Stimulated activated naive B cell treated with anti-CD40 and anti-IgM and Interleukin-4, amounts not matched to agents 10 μg/mL and 1 μg/mL and 100 μg/mL, for 72 hours (primary cell): ENCODE results near the gene SPATA18.
"Not testable (repeated sequence)": the region's sequence is repeated elsewhere in the genome, so short reads cannot be mapped to it uniquely, and the experiment has no call there.

Source experiments
- ATAC-seq, 2 donors: fragments of 150-1000 bp; cut with Tn5 transposase; replicated peaks; 2 replicates each; pipeline ENCODE4 v1.10.0; 2021; ENCODE audit warnings: moderate library complexity in 1 of 2
- DNase-seq: peaks from one replicate; pipeline ENCODE4 v3.0.0; 2021
- H3K27ac Mint-ChIP-seq: one replicate; pipeline ENCODE4 v1.8.0; 2022; ENCODE audit warnings: mild to moderate bottlenecking, mixed read lengths
- H3K27me3 Mint-ChIP-seq, 2 donors: one replicate each; pipeline ENCODE4 v1.8.0; 2022; ENCODE audit warnings: mixed read lengths in 2 of 2
- H3K36me3 Mint-ChIP-seq, 2 donors: one replicate each; pipeline ENCODE4 v1.8.0; 2022; ENCODE audit warnings: mixed read lengths in 2 of 2, mild to moderate bottlenecking in 1 of 2
- H3K4me1 Mint-ChIP-seq, 2 donors: one replicate each; pipeline ENCODE4 v1.8.0; 2022; ENCODE audit warnings: mixed read lengths in 2 of 2, mild to moderate bottlenecking in 1 of 2
- H3K4me3 Mint-ChIP-seq, 2 donors: one replicate each; pipeline ENCODE4 v1.8.0; 2022; ENCODE audit warnings: mild to moderate bottlenecking in 2 of 2, mixed read lengths in 2 of 2, moderate library complexity in 1 of 2
- H3K9me3 Mint-ChIP-seq, 2 donors: one replicate each; pipeline ENCODE4 v1.8.0; 2022; ENCODE audit warnings: mixed read lengths in 2 of 2, mild to moderate bottlenecking in 1 of 2

Gene SPATA18

DNA sequence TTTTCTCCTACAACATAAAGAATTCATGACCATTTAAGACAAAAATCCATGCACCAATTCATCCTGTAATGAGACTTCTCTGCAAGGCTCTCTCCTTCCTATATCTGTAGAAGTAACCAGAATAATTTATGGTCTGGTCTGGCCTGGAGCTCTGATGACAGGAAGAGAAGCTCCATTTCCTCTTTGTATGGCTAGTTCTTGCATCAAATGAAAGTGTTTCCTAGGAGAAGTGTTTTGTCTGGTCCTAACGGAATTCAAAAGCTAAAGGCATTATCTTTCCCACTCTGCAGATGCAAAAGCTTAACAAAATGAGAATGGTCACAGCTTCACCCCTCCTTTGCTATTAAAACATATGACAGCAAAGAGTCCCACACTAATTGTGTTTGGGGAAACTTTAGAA lies 55.1 kb downstream of the SPATA18 start:
- no peak for DNase-seq
- no peak overlapping the region for H3K27ac Mint-ChIP-seq
- no peaks in the 10 kb centered on the region for H3K27me3 Mint-ChIP-seq
- no peak overlapping the region for H3K4me3 Mint-ChIP-seq
- ATAC-seq, result no peak
- no peaks in the 10 kb centered on the region for H3K36me3 Mint-ChIP-seq
- H3K9me3 Mint-ChIP-seq, result no peaks in the 10 kb centered on the region
- H3K4me1 Mint-ChIP-seq, result no peaks in the 10 kb centered on the region

DNA sequence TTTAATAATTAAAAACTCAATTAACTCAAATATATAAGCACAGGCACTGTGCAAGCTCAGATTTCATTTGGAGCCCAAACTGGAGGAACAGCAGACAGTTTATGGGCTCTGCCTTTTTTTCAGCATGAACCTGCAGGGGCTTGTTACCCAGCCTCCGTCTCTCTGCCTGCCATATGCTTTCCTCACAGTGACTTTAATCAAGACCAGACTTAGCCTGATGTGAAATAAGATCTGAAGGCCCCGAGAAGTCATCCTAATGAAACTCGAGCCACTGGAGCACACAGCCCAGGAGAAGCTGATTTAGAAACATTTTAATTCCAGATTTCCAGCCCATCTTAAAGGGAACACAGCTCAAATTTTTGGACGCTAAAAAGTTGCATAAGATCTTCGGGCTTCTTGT lies 55.6 kb downstream of the SPATA18 start:
- H3K9me3 Mint-ChIP-seq, result no peaks in the 10 kb centered on the region
- ATAC-seq, result no peak
- DNase-seq, result no peak
- H3K27me3 Mint-ChIP-seq, result no peaks in the 10 kb centered on the region
- no peaks in the 10 kb centered on the region for H3K4me1 Mint-ChIP-seq
- no peaks in the 10 kb centered on the region for H3K36me3 Mint-ChIP-seq
- no peak overlapping the region for H3K27ac Mint-ChIP-seq
- no peak overlapping the region for H3K4me3 Mint-ChIP-seq

DNA sequence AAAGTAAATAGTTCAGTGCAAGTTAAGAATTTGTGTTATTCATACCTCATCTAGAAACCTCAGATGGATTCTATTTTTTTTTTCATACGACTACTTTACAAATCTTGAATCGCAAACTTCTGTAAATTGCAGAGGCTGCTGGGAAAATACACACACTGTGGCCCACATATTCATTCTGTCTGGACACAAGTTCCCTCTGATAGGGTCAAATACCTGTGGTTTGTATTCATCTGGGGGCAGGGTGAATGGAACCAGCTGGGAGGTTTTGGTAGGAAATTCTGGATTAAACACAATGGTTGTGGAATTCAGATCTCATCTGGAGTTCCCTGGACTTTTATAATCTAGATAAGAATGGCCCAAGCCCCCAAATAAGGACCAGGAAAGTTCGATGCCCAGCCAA lies 56.2 kb downstream of the SPATA18 start:
- no peak overlapping the region for H3K4me3 Mint-ChIP-seq
- H3K4me1 Mint-ChIP-seq, result no peaks in the 10 kb centered on the region
- no peaks in the 10 kb centered on the region for H3K9me3 Mint-ChIP-seq
- H3K36me3 Mint-ChIP-seq, result no peaks in the 10 kb centered on the region
- ATAC-seq, result no peak
- no peak for DNase-seq
- no peak overlapping the region for H3K27ac Mint-ChIP-seq
- no peaks in the 10 kb centered on the region for H3K27me3 Mint-ChIP-seq

DNA sequence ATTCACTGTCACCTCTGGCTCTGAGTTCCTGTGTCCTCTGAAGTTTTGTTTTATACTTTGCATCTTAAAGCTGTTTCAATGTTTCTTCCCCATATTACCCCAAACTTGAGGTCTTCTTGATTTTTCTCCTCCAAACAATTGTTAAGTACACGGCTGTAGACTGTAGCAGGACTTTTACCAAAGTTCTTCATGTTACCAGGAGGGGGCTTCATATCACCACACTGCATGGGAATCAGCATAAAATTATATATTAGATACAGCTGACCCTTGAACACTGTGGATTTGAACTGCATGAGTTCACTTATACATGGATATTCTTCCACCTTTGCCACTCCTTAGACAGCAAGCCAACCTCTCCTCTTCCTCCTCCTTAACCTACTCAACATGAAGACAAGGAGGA lies 56.6 kb downstream of the SPATA18 start:
- Mint-ChIP-seq H3K9me3 (no peaks in the 10 kb centered on the region), H3K4me3 (no peak overlapping the region), H3K27ac (no peak overlapping the region), H3K27me3 (no peaks in the 10 kb centered on the region), H3K4me1 (no peaks in the 10 kb centered on the region), H3K36me3 (no peaks in the 10 kb centered on the region)
- DNase-seq, result no peak
- no peak for ATAC-seq

DNA sequence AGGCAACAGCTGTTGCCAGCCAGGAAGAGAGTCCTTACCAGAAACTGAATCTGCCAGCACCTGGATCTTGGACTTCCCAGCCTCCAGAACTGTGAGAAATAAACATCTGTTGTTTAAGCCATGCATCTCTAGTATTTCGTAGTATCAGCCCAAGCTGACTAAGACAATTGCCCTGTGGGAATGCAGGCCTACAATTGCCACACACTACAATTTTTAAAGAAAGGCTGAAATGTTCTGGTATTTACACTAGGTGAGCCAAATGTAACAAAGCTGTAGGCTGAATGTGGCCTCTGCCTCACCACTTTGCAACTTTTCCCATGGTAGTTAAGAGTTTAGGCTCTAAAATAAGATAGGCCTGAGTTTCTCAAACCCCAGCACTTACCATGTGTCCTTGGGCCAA lies 59.1 kb downstream of the SPATA18 start:
- DNase-seq (no peak), ATAC-seq (no peak)
- peaks cover 0 to 4% of the 10 kb centered on the region in 2 donors for H3K27me3 Mint-ChIP-seq
- H3K36me3 Mint-ChIP-seq, result no peaks in the 10 kb centered on the region
- no peak overlapping the region for H3K27ac Mint-ChIP-seq
- H3K4me1 Mint-ChIP-seq, result no peaks in the 10 kb centered on the region
- no peak overlapping the region for H3K4me3 Mint-ChIP-seq
- H3K9me3 Mint-ChIP-seq, result peaks cover 0 to 3% of the 10 kb centered on the region in 2 donors

DNA sequence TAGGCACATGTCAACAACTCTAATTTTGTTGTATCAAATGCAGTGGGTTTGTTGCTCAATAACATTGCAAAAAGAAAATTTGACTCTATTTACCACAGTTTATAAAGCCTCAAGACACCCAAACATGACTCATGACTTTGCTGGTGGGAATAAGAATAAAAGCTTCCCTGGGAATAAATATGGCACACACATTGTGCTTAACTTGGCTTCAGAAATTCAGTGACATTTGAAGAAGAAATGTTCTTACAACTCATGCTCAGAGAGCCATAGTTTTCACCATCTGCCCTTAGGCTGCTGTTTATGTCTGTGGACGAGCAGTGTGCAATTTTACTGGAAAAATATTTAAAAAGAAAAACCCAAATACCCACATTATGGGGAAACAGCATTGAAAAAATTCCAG lies 60.9 kb downstream of the SPATA18 start:
- Mint-ChIP-seq H3K9me3 (peaks cover 0 to 3% of the 10 kb centered on the region in 2 donors), H3K27me3 (peaks cover 4 to 5% of the 10 kb centered on the region in 2 donors), H3K4me1 (no peaks in the 10 kb centered on the region), H3K36me3 (no peaks in the 10 kb centered on the region), H3K4me3 (no peak overlapping the region), H3K27ac (no peak overlapping the region)
- ATAC-seq, result no peak
- no peak for DNase-seq

DNA sequence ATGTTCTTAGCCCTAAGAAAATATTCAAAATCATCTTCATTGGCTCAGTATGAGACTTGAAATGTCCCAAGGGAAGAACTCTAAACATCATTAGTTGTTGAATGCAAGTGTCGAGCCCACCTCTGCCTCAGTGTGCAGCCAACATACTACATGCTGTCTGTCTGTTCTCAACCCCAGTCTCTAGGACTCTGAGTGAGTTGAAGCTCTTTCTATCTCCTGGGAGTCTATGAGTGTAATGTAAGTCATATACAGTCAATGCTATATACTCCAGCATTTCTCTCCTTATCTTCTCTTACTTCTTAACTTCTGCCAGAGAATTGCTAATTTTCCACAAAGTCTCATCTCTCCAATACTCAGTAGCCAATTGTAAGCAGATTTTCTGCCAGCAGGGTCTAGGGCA lies 61.3 kb downstream of the SPATA18 start:
- Mint-ChIP-seq H3K36me3 (no peaks in the 10 kb centered on the region), H3K9me3 (peaks cover 0 to 3% of the 10 kb centered on the region in 2 donors), H3K4me1 (no peaks in the 10 kb centered on the region), H3K27ac (no peak overlapping the region), H3K4me3 (no peak overlapping the region), H3K27me3 (peaks cover 4 to 7% of the 10 kb centered on the region in 2 donors)
- ATAC-seq (no peak), DNase-seq (no peak)

DNA sequence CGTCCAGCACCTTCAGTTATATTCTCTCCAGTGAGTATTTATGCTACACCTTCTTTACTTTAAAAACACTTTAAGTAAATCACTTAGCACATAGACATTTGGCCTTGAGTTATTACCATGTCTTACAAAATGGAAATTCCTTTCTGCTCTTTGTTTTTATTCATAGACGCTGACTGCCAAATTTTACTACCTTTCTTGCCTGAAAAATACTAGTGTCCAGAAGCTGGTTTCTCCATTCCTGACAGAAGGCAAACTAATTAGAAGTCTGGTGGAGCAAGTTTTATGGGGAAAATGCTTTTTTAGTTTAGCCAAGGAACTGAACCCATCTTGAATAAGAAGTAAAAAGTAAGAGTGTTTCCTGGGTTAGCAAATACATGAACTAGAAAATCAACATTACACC lies 65.5 kb downstream of the SPATA18 start:
- peaks cover 4 to 7% of the 10 kb centered on the region in 2 donors for H3K27me3 Mint-ChIP-seq
- no peak overlapping the region for H3K27ac Mint-ChIP-seq
- H3K36me3 Mint-ChIP-seq, result no peaks in the 10 kb centered on the region
- H3K4me1 Mint-ChIP-seq, result no peaks in the 10 kb centered on the region
- no peak overlapping the region for H3K4me3 Mint-ChIP-seq
- H3K9me3 Mint-ChIP-seq, result peaks cover 0 to 5% of the 10 kb centered on the region in 2 donors
- DNase-seq, result no peak
- ATAC-seq, result no peak

DNA sequence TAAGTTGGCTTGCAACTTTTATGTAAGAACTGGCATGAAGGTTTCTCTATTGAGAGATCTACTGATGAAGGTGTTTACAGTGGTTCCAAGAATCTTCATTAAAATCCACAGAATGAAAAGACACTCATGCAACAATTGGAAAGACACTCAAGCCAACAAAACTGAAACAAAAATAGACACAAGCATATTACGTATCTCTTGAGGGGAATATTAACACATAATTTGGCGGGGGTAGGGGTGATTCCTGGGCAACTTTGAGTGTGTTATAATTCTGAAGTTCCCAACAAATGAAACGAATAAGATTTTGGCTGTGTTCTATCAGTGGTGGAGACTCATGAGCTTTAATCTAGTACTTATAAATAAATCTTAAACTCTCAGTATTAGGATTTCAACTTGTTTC lies 75.1 kb downstream of the SPATA18 start:
- no peak for ATAC-seq
- no peak overlapping the region for H3K4me3 Mint-ChIP-seq
- DNase-seq, result no peak
- no peaks in the 10 kb centered on the region for H3K36me3 Mint-ChIP-seq
- peaks cover 3 to 4% of the 10 kb centered on the region in 2 donors for H3K9me3 Mint-ChIP-seq
- no peak overlapping the region for H3K27ac Mint-ChIP-seq
- H3K4me1 Mint-ChIP-seq, result no peaks in the 10 kb centered on the region
- H3K27me3 Mint-ChIP-seq, result no peaks in the 10 kb centered on the region

DNA sequence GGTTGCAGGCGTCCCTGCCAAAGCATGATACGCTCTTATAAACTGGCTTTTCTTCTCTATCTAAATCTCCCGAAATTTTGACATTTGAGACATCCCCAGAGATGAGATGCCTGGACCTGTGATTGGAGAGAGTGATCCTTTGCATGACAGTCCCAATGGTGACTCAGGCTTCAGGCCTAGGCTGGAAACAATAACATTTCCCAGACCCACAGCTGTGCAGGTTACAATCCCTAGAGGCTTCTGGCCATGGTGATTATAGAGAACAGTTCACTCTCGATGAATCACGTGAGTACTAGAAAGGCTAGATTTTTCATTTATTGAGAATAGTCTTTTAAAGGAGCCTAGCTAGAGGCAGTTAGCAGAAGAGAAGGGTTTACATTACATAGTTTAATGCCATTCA lies 75.9 kb downstream of the SPATA18 start:
- Mint-ChIP-seq H3K36me3 (no peaks in the 10 kb centered on the region), H3K9me3 (peaks cover 2 to 4% of the 10 kb centered on the region in 2 donors), H3K27me3 (no peaks in the 10 kb centered on the region), H3K4me3 (no peak overlapping the region), H3K4me1 (no peaks in the 10 kb centered on the region), H3K27ac (no peak overlapping the region)
- DNase-seq, result no peak
- ATAC-seq, result no peak

DNA sequence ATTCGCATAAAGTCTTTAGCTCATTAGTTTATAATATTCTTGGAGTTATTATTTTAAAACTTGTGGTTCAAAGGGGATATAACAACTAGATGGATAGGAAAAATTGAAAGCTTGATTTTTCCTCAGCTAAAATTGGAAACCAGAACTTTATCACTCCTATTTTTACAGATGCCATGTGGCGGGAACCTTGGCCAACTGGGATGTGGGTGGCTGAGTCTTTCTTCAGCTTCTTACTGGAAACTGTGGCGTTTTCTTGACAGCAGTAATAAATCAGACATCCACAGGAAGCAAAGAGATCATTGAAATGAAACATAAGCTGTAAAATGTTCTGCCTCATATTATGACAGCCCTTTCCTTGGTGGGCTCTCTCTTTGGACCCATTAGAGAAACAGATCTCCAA lies 84.1 kb downstream of the SPATA18 start:
- H3K36me3 Mint-ChIP-seq, result no peaks in the 10 kb centered on the region
- H3K4me1 Mint-ChIP-seq, result no peaks in the 10 kb centered on the region
- H3K4me3 Mint-ChIP-seq, result no peak overlapping the region
- no peak overlapping the region for H3K27ac Mint-ChIP-seq
- ATAC-seq, result no peak
- H3K27me3 Mint-ChIP-seq, result no peaks in the 10 kb centered on the region
- no peak for DNase-seq
- peaks cover 0 to 3% of the 10 kb centered on the region in 2 donors for H3K9me3 Mint-ChIP-seq

DNA sequence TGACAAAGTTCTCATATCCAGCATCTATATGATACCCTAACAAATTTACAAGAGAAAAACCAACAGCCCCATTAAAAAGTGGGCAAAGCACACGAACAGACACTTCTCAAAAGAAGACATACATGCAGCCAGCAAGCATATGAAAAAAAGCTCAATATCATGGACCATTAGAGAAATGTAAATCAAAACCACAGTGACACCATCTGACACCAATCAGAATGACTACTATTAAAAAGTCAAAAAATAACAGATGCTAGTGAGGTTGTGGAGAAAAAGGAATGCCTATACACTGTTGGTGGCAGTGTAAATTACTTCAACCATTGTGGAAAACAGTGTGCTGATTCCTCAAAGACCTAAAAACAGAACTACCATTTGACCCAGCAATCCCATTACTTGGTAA lies 86.0 kb downstream of the SPATA18 start:
- H3K9me3 Mint-ChIP-seq, DNase-seq, H3K27ac Mint-ChIP-seq, ATAC-seq, H3K36me3 Mint-ChIP-seq, H3K27me3 Mint-ChIP-seq, H3K4me3 Mint-ChIP-seq, H3K4me1 Mint-ChIP-seq: not testable (repeated sequence)

DNA sequence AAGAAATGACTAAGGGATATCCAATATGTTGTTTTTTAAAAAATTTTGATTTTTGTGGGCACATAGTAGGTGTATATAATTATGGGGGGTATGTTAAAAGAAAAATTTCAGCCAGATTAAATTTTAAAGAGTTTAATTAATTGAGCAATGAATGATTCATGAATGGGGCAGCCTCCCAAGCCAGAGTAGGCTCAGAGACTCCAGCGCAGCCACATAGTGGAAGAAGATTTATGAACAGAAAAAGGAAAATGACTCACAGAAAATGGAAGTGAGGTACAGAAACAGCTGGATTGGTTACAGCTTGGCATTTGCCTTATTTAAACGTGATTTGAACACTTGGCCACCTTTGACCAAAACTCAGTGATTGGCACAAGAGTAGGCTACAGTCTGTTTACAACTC lies 91.7 kb downstream of the SPATA18 start:
- H3K4me3 Mint-ChIP-seq, result no peak overlapping the region
- no peak overlapping the region for H3K27ac Mint-ChIP-seq
- ATAC-seq, result no peak
- H3K9me3 Mint-ChIP-seq, result peaks cover 0 to 7% of the 10 kb centered on the region in 2 donors
- DNase-seq, result no peak
- no peaks in the 10 kb centered on the region for H3K4me1 Mint-ChIP-seq
- H3K36me3 Mint-ChIP-seq, result no peaks in the 10 kb centered on the region
- H3K27me3 Mint-ChIP-seq, result no peaks in the 10 kb centered on the region

DNA sequence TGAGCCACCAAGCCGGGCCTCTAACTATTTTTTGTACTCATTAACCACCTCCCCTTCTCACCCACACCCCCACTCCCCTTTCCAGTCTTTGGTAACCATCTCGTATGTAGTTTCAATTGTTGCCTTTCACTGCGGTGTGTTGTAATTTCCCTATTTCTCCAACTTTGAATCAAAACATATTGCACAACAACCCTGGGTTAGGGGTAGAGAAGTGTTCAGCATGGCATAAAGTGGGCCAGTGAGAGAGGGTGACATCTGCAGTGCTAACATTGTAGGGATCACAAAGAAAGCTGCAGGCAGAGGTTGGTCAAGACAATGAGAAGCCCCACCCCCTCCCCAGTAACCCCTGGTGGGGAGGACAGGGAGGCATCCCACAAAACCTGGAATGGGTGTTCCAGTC lies 92.7 kb downstream of the SPATA18 start:
- no peak overlapping the region for H3K27ac Mint-ChIP-seq
- DNase-seq (no peak), ATAC-seq (no peak)
- no peak overlapping the region for H3K4me3 Mint-ChIP-seq
- H3K27me3 Mint-ChIP-seq, result no peaks in the 10 kb centered on the region
- no peaks in the 10 kb centered on the region for H3K4me1 Mint-ChIP-seq
- H3K36me3 Mint-ChIP-seq, result no peaks in the 10 kb centered on the region
- H3K9me3 Mint-ChIP-seq, result peaks cover 0 to 7% of the 10 kb centered on the region in 2 donors

DNA sequence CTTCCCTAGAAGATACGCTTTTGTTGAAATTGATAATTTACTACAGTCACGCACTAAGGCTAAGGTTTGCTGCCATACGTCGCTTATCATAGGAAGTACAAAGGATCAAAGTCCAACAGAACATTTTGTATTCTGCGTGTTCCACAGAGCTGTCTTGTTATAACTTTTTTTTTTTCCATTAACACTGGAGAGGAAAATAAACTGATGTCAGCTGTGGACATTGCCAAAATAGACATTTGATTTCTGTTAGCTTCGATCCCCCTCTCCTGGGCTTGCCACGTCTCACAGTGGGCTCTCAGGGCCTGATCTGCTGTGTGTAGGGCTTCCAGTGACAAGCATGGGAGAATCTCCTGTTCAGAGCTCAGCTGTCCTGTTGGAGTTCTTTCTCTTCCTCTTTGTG lies 93.3 kb downstream of the SPATA18 start:
- H3K27ac Mint-ChIP-seq, result no peak overlapping the region
- no peaks in the 10 kb centered on the region for H3K4me1 Mint-ChIP-seq
- DNase-seq, result no peak
- no peak for ATAC-seq
- H3K36me3 Mint-ChIP-seq, result no peaks in the 10 kb centered on the region
- H3K27me3 Mint-ChIP-seq, result no peaks in the 10 kb centered on the region
- peaks cover 0 to 5% of the 10 kb centered on the region in 2 donors for H3K9me3 Mint-ChIP-seq
- no peak overlapping the region for H3K4me3 Mint-ChIP-seq
